Mucosa of gallbladder (tissue), 1 donor: ENCODE results near the gene RPL15. TPM values are rescaled to one million over a fixed set of nuclear protein-coding genes. Genes with fewer than 3 reads are reported as not detected.

Source experiments
- DNase-seq: peaks from one replicate; pipeline ENCODE4 v3.0.0-alpha.2; 2020; ENCODE audit warnings: low spot score
- total RNA-seq: library from RNA; stranded (reverse); gene quantifications from one replicate; pipeline ENCODE4 v1.2.1, GENCODE V29; 2021
- donor health status: DM: no; HTN: no; CAD: no.

Gene RPL15
- total RNA-seq, 1 donor from 2014 or later: 1,351 TPM

GRCh38 chr3:23961066-23961465, 44.1 kb downstream of the RPL15 start:
- DNase-seq: no peak

DNA sequence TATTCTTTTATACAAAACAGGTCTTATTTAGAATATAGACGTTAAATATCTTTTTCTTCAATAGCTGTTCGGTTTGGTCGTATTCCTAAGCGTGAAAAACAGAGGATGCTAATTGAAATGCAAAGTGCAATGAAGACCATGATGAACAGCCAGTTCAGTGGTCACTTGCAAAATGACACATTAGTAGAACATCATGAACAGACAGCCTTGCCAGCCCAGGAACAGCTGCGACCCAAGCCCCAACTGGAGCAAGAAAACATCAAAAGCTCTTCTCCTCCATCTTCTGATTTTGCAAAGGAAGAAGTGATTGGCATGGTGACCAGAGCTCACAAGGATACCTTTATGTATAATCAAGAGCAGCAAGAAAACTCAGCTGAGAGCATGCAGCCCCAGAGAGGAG, 45.0 kb downstream of the RPL15 start:
- DNase-seq: no peak

- DNase-seq: no peak
Observed at GRCh38 chr3:23964537-23965235, 47.8 kb downstream of the RPL15 start.

DNA sequence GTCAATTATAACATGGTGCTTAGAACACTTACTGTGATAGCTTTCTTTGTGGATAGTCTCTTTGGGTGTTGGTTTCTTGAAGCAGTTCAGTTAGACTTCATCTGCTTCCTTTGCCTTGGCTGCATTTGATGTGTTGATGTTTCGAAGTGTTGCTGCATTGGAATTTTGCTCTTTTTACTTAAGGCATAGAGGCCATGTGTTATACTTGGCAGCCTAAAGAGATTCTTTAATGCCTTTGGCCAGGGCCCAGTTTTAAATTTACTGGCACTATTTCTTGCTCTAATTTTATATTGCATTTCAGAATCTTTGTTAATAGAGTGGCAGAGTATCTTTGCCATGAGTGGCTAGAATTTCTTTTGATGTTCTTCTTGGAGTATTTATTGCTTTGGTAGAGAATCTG, 49.4 kb downstream of the RPL15 start:
- DNase-seq: no peak

GRCh38 chr3:23968463-23969184, 51.7 kb downstream of the RPL15 start:
- no peak for DNase-seq

DNA sequence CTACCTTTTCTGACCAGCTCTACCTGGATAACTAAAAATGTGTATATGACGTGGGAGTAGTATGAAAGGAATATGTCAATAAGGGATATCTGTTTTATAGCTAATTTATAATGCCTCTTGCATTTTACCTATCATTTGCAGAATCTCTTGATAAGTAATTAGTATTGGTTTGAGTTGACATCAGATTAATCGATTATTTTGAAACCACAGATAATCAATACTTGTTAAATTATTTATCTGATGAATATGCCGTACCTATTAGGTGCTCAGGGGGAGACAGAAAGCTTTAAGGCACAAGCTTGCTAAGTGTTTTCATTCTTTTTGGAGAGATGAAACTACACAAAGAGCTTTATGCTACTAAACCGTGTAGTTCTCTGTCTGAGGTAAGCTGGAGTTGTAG, 52.5 kb downstream of the RPL15 start:
- DNase-seq: no peak

Other genes with a start within 250 kb of the RPL15 start
- gene UBE2E1, start 111.2 kb upstream of the RPL15 start, total RNA-seq: 66.2 TPM
- gene NKIRAS1, start 142 bp upstream of the RPL15 start, total RNA-seq: 11.0 TPM
- gene NR1D2, start 28.2 kb downstream of the RPL15 start, total RNA-seq: 51.8 TPM